Thyroid gland (tissue), 4 donors: ENCODE data around the gene SH3GL1. TPM values are rescaled to one million over a fixed set of nuclear protein-coding genes. Genes with fewer than 3 reads are reported as not detected.

Source experiments
- DNase-seq, 2 donors: peaks; one replicate each; pipeline ENCODE4 v3.0.0-alpha.2; 2019
- H3K27ac ChIP-seq, 3 donors: fragments of 200-600 bp; sonication (generic); 1 replicate in 2 of 3; 2 replicates in 1 of 3; pipeline ENCODE4 v1.5.1; 2016 to 2019; ENCODE audit warnings: mild to moderate bottlenecking in 1 of 3, moderate library complexity in 1 of 3
- H3K27me3 ChIP-seq: fragments of 200-600 bp; sonication (generic); one replicate; pipeline ENCODE4 v1.5.1; 2019
- H3K36me3 ChIP-seq, 2 donors: fragments of 200-600 bp; sonication (generic); one replicate each; pipeline ENCODE4 v1.5.1; 2016 to 2019
- H3K4me1 ChIP-seq, 2 donors: fragments of 200-600 bp; sonication (generic); one replicate each; pipeline ENCODE4 v1.5.1; 2017 to 2019
- H3K4me3 ChIP-seq, 3 donors: fragments of 200-600 bp; sonication (generic); replicated peaks in 1 of 3; 1 replicate in 2 of 3; 2 replicates in 1 of 3; pipeline ENCODE4 v1.5.1; 2016; ENCODE audit warnings: mild to moderate bottlenecking in 1 of 3
- H3K9me3 ChIP-seq: fragments of 200-600 bp; sonication (generic); one replicate; pipeline ENCODE4 v1.5.1; 2017
- POLR2A ChIP-seq, 2 donors: fragments of 450-650 bp; IDR thresholded peaks; one replicate each; pipeline ENCODE4 v1.6.1; 2017; ENCODE audit warnings: antibody characterized with exemption in 2 of 2, mild to moderate bottlenecking in 2 of 2, moderate library complexity in 1 of 2
- WGBS, 2 donors: methylation state at CpG; one replicate each; pipeline ENCODE4 v1.1.5; 2017; 5-methylcytosine and 5-hydroxymethylcytosine counted together
- intact Hi-C: fragments of 100-400 bp; cut with DNase I; formaldehyde crosslinking; loops from one replicate; pipeline ENCODE4 v1.15.1; 2023
- total RNA-seq, 4 donors: library from RNA; depleted of rRNA; stranded (reverse); fragments of >200 nt; gene quantifications; one replicate each; pipeline ENCODE4 v1.2.3, GENCODE V29; 2016
- TF ChIP-seq, protein P1 (sequence below), 6 experiments: fragments of 200-600 bp in 3 of 6; fragments of 450-650 bp in 3 of 6; sonication (generic) in 3 of 6; IDR thresholded peaks; one replicate each; pipeline ENCODE4 v1.5.1; 2016 to 2019; ENCODE audit warnings: antibody characterized with exemption in 6 of 6, mild to moderate bottlenecking in 2 of 6, inconsistent platforms in 1 of 6, moderate library complexity in 1 of 6

Gene SH3GL1
- total RNA-seq, 4 donors from 2014 or later = 33.1 to 42.4 (median 36.7) TPM

DNA sequence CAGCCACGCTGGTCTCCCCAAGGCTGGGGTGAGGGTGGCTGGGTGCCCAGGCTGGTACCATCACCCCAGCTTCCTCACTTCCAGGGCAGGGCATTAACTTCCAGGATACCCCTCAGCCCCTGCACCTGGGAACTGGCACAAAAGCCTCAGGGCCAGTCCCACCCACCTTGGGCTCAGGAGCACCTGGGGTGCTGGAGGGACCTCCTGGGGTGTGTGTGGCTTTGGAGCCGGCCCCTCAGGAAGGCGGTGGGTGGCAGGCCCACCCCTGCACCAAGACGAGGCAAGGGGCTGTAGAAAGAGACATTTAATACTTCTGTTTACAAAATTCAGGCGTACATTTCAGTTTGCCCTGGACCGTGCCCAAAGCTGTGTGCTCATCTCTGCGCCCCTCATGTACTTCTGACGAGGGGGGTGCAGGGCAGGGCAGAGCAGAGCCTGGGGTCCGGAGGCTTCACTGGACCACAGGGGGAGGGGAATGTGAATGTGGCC is 40.2 kb downstream of the SH3GL1 start:
- Histone ChIP-seq H3K9me3 (no peaks in the 10 kb centered on the region), H3K4me1 (no peaks in the 10 kb centered on the region), H3K27ac (no peak overlapping the region), H3K36me3 (peaks cover 48 to 54% of the 10 kb centered on the region in 2 donors), H3K27me3 (no peaks in the 10 kb centered on the region), H3K4me3 (no peak overlapping the region)
- intact Hi-C loops = no loop called here
- WGBS, 2 donors = 87 to 90% methylated on average over 6 to 8 of the region's 9 CpGs
- no peak for DNase-seq
- TF ChIP-seq POLR2A (IDR thresholded peaks at IDR 0.05) = no peak
- TF ChIP-seq, protein P1, sequence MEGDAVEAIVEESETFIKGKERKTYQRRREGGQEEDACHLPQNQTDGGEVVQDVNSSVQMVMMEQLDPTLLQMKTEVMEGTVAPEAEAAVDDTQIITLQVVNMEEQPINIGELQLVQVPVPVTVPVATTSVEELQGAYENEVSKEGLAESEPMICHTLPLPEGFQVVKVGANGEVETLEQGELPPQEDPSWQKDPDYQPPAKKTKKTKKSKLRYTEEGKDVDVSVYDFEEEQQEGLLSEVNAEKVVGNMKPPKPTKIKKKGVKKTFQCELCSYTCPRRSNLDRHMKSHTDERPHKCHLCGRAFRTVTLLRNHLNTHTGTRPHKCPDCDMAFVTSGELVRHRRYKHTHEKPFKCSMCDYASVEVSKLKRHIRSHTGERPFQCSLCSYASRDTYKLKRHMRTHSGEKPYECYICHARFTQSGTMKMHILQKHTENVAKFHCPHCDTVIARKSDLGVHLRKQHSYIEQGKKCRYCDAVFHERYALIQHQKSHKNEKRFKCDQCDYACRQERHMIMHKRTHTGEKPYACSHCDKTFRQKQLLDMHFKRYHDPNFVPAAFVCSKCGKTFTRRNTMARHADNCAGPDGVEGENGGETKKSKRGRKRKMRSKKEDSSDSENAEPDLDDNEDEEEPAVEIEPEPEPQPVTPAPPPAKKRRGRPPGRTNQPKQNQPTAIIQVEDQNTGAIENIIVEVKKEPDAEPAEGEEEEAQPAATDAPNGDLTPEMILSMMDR (IDR thresholded peaks at IDR 0.05) = no peak

GRCh38 chr19:4359627-4360000 is 40.7 kb downstream of the SH3GL1 start:
- WGBS, 2 donors = 89 to 96% methylated on average over 4 to 8 of the region's 13 CpGs
- Histone ChIP-seq H3K27me3 (no peaks in the 10 kb centered on the region), H3K4me1 (no peaks in the 10 kb centered on the region), H3K27ac (no peak overlapping the region), H3K9me3 (no peaks in the 10 kb centered on the region), H3K4me3 (no peak overlapping the region), H3K36me3 (peaks cover 46 to 52% of the 10 kb centered on the region in 2 donors)
- TF ChIP-seq POLR2A (IDR thresholded peaks at IDR 0.05) = no peak
- TF ChIP-seq, protein P1 (IDR thresholded peaks at IDR 0.05) = no peak
- no peak for DNase-seq
- intact Hi-C loops = no loop called here

DNA sequence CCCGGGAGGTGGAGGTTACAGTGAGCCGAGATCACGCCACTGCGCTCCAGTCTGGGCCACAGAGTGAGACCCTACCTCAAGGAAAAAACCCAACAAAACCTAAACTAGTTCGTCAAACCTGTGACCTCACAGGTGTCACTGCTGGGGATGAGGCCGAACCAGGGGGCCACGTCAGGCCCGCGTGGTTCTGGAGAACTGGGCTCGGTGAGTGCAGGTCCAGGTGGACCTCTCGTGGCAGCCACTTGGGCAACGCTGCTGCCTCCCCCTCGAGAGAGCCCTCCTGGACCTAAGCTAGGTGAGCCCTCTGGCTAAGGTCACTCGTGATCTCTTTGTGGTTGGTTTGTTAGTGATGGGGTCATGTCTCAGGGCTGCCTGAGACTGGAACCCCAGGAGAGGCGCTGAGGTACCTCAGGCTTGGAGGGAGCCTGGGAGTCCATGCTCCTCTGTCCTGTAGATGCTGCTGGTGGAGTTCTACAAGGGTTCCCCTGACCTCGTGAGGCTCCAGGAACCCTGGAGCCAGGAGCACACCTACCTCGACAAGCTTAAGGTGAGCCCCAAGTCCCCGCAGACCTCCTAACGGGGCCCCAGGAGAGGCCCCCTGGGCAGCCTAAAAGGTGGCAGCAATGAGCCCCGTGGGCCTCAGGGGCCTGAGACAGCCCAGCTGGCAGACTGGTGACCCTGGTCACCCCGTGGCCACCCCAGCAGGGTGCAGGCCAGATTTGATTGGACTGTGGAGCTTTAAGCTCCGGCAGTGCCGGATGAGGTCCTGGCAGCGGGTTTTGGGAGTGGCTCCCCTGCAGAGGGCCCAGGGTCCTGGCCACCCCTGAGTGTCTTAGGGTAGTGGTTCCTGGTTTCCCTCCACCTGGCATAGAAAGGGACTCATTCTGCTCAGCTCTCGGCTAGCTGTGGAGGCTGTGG is 41.4 kb downstream of the SH3GL1 start:
- DNase-seq = no peak
- H3K36me3 ChIP-seq = peaks cover 45 to 50% of the 10 kb centered on the region in 2 donors
- no peaks in the 10 kb centered on the region for H3K4me1 ChIP-seq
- WGBS, 2 donors = 91 to 98% methylated on average over 10 to 16 of the region's 25 CpGs
- no peak overlapping the region for H3K4me3 ChIP-seq
- H3K27me3 ChIP-seq = no peaks in the 10 kb centered on the region
- intact Hi-C loops = no loop called here
- no peaks in the 10 kb centered on the region for H3K9me3 ChIP-seq
- TF ChIP-seq POLR2A (IDR thresholded peaks at IDR 0.05) = no peak
- TF ChIP-seq, protein P1 (IDR thresholded peaks at IDR 0.05) = no peak
- no peak overlapping the region for H3K27ac ChIP-seq

DNA sequence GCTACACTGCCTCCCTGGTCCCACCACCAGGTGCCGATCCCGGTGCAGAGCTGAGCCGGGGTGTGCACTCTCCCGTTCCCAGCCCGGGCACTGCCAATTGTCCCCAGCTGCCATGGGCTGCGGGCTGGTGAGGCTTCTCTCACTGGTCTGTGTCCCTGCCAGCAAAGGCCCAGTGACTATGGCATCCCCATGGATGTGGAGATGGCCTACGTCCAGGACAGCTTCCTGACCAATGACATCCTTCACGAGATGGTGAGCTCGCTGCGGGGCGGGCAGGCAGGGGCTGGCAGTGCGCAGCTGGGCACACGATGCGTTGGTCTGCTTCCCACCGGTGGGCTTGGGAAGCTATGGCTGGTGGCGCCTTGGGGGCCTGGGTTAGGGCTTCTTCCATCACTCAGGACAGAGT is 42.4 kb downstream of the SH3GL1 start:
- DNase-seq = no peak
- H3K4me1 ChIP-seq = no peaks in the 10 kb centered on the region
- WGBS, 2 donors = 80 to 87% methylated on average over 2 to 6 of the region's 16 CpGs
- no peaks in the 10 kb centered on the region for H3K9me3 ChIP-seq
- intact Hi-C loops = no loop called here
- H3K4me3 ChIP-seq = no peak overlapping the region
- TF ChIP-seq, protein P1 (IDR thresholded peaks at IDR 0.05) = no peak
- TF ChIP-seq POLR2A (IDR thresholded peaks at IDR 0.05) = no peak
- no peak overlapping the region for H3K27ac ChIP-seq
- peaks cover 34 to 40% of the 10 kb centered on the region in 2 donors for H3K36me3 ChIP-seq
- no peaks in the 10 kb centered on the region for H3K27me3 ChIP-seq
